Gastrocnemius medialis (tissue), 4 donors: ENCODE results near the gene SUB1.

Source experiments
- CTCF ChIP-seq, 5 experiments: fragments of 450-650 bp in 3 of 5; fragments of 200-600 bp in 2 of 5; sonication (generic) in 2 of 5; IDR thresholded peaks in 4 of 5; conservative IDR thresholded peaks in 1 of 5; 1 replicate in 4 of 5; 2 replicates in 1 of 5; pipeline ENCODE4 v1.5.1; 2016 to 2019; ENCODE audit warnings: antibody characterized with exemption in 5 of 5, mild to moderate bottlenecking in 3 of 5, moderate library complexity in 3 of 5
- POLR2A ChIP-seq, 2 donors: fragments of 450-650 bp; IDR thresholded peaks; one replicate each; pipeline ENCODE4 v1.6.1; 2017; ENCODE audit warnings: antibody characterized with exemption in 2 of 2, mild to moderate bottlenecking in 2 of 2, moderate library complexity in 2 of 2

GRCh38 chr5:32562056-32562455 is 23.3 kb upstream of the SUB1 start:
- no peak for TF ChIP-seq CTCF (IDR thresholded peaks at IDR 0.05 in 4 of 5, conservative IDR thresholded peaks at IDR 0.05 in 1 of 5)
- TF ChIP-seq POLR2A (IDR thresholded peaks at IDR 0.05) = no peak
